Activated CD8-positive, alpha-beta memory T cell treated with anti-CD3 and anti-CD28 coated beads, Interleukin-2, amount 50 U/mL, for 1 hour (primary cell): ENCODE data around the gene SETDB1.
"Not testable (repeated sequence)": the region's sequence is repeated elsewhere in the genome, so short reads cannot be mapped to it uniquely, and the experiment has no call there.

Experiments
- DNase-seq: peaks from one replicate; pipeline ENCODE4 v3.0.0-alpha.2; 2020; ENCODE audit errors: extremely low read depth

SETDB1 gene

GRCh38 chr1:150928775-150929174, 2.6 kb downstream of the SETDB1 start:
- DNase-seq, result not testable (repeated sequence)

GRCh38 chr1:150931773-150932172, 5.6 kb downstream of the SETDB1 start:
- DNase-seq, result no peak

GRCh38 chr1:150944856-150945255, 18.7 kb downstream of the SETDB1 start:
- DNase-seq, result no peak

GRCh38 chr1:150954708-150955107, 28.5 kb downstream of the SETDB1 start:
- no peak for DNase-seq

- DNase-seq, result no peak
Measured at GRCh38 chr1:150955280-150955679, 29.1 kb downstream of the SETDB1 start.

GRCh38 chr1:150957666-150958065, 31.5 kb downstream of the SETDB1 start:
- DNase-seq, result no peak

- DNase-seq, result no peak
Measured at GRCh38 chr1:150960646-150961045, 34.5 kb downstream of the SETDB1 start.

GRCh38 chr1:150961756-150962155, 35.6 kb downstream of the SETDB1 start:
- no peak for DNase-seq

- no peak for DNase-seq
Measured at GRCh38 chr1:150963321-150964163, 37.4 kb downstream of the SETDB1 start.

GRCh38 chr1:150964164-150964489, 38.0 kb downstream of the SETDB1 start:
- DNase-seq, result no peak

GRCh38 chr1:150965605-150966004, 39.4 kb downstream of the SETDB1 start:
- no peak for DNase-seq

- no peak for DNase-seq
Measured at GRCh38 chr1:150966011-150966410, 39.8 kb downstream of the SETDB1 start.

GRCh38 chr1:150967936-150968335, 41.8 kb downstream of the SETDB1 start:
- DNase-seq, result no peak

- DNase-seq, result no peak
Measured at GRCh38 chr1:150968491-150968890, 42.3 kb downstream of the SETDB1 start.

GRCh38 chr1:150969626-150970025, 43.5 kb downstream of the SETDB1 start:
- no peak for DNase-seq

- DNase-seq, result no peak
Measured at GRCh38 chr1:150970808-150971582, 44.8 kb downstream of the SETDB1 start.

- no peak for DNase-seq
Measured at GRCh38 chr1:150971583-150972416, 45.6 kb downstream of the SETDB1 start.

- no peak for DNase-seq
Measured at GRCh38 chr1:150972417-150972940, 46.3 kb downstream of the SETDB1 start.

GRCh38 chr1:150973258-150973835, 47.2 kb downstream of the SETDB1 start:
- DNase-seq, result no peak

- DNase-seq, result no peak
Measured at GRCh38 chr1:150973836-150974579, 47.8 kb downstream of the SETDB1 start.
